ENCODE measurements around the gene EGLN3. TPM values are rescaled to one million over a fixed set of nuclear protein-coding genes. Genes with fewer than 3 reads are reported as not detected.

Gene EGLN3
- total and polyA plus RNA-seq, 4 donors, result 1.3 to 2.3 (median 1.5) TPM

DNA sequence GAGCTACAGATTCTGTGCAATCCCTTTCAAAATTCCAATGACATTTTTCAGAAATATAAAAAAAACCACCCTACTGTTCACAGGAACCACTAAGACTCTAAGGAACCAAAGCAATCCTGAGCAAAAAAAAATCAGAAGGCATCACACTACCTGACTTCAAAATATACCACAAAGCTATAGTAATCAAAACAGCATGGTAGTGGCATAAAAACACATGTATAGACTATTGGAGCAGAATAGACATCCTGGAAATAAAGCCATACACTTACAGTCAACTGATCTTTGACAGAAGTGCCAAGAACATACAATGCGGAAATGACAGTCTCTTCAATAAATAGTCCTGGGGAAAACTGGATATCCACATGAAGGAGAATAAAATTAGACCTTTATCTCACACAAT is 56.5 kb downstream of the EGLN3 start:
- no peaks in the 10 kb centered on the region for H3K4me1 ChIP-seq (ENCODE audit: control insufficient read depth in 4 of 4, insufficient read depth in 4 of 4, low read length in 3 of 4)
- no peak overlapping the region for H3K27ac ChIP-seq (ENCODE audit: low read depth in 1 of 2, low read length in 2 of 2)
- no peak overlapping the region for H3K4me3 ChIP-seq (ENCODE audit: low read depth in 1 of 3, low read length in 3 of 3)
- no peak overlapping the region for H3K9ac ChIP-seq (ENCODE audit: low read depth in 1 of 2, low read length in 2 of 2)
- 93% methylated on average over 1 of the region's 1 CpG for WGBS
- H3K36me3 ChIP-seq (ENCODE audit: control insufficient read depth in 4 of 4, insufficient read depth in 3 of 4, low read depth in 1 of 4, low read length in 3 of 4), result no peaks in the 10 kb centered on the region
- DNase-seq (ENCODE audit: low spot score), result no peak
- no peak for TF ChIP-seq FOXA2 (IDR thresholded peaks at IDR 0.05)
- TF ChIP-seq, protein P1, sequence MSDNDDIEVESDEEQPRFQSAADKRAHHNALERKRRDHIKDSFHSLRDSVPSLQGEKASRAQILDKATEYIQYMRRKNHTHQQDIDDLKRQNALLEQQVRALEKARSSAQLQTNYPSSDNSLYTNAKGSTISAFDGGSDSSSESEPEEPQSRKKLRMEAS (IDR thresholded peaks at IDR 0.05), result no peak
- no peak for TF ChIP-seq GABPA (IDR thresholded peaks at IDR 0.05 in 1 of 2, conservative IDR thresholded peaks at IDR 0.05 in 1 of 2)
- TF ChIP-seq HNF4G (IDR thresholded peaks at IDR 0.05), result no peak
- TF ChIP-seq, protein P2, sequence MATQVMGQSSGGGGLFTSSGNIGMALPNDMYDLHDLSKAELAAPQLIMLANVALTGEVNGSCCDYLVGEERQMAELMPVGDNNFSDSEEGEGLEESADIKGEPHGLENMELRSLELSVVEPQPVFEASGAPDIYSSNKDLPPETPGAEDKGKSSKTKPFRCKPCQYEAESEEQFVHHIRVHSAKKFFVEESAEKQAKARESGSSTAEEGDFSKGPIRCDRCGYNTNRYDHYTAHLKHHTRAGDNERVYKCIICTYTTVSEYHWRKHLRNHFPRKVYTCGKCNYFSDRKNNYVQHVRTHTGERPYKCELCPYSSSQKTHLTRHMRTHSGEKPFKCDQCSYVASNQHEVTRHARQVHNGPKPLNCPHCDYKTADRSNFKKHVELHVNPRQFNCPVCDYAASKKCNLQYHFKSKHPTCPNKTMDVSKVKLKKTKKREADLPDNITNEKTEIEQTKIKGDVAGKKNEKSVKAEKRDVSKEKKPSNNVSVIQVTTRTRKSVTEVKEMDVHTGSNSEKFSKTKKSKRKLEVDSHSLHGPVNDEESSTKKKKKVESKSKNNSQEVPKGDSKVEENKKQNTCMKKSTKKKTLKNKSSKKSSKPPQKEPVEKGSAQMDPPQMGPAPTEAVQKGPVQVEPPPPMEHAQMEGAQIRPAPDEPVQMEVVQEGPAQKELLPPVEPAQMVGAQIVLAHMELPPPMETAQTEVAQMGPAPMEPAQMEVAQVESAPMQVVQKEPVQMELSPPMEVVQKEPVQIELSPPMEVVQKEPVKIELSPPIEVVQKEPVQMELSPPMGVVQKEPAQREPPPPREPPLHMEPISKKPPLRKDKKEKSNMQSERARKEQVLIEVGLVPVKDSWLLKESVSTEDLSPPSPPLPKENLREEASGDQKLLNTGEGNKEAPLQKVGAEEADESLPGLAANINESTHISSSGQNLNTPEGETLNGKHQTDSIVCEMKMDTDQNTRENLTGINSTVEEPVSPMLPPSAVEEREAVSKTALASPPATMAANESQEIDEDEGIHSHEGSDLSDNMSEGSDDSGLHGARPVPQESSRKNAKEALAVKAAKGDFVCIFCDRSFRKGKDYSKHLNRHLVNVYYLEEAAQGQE (IDR thresholded peaks at IDR 0.05), result no peak
- TF ChIP-seq YY1 (IDR thresholded peaks at IDR 0.05), result no peak
- no peak for TF ChIP-seq NR2F2 (IDR thresholded peaks at IDR 0.05)
- TF ChIP-seq, protein P3, sequence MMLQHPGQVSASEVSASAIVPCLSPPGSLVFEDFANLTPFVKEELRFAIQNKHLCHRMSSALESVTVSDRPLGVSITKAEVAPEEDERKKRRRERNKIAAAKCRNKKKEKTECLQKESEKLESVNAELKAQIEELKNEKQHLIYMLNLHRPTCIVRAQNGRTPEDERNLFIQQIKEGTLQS (IDR thresholded peaks at IDR 0.05), result no peak
- no peak for TF ChIP-seq SP1 (IDR thresholded peaks at IDR 0.05)
- no peak for TF ChIP-seq JUND (IDR thresholded peaks at IDR 0.05)
- no peak for TF ChIP-seq FOXA1 (IDR thresholded peaks at IDR 0.05)
- no peak for TF ChIP-seq EGR1 (IDR thresholded peaks at IDR 0.05; ENCODE audit: low read depth in 2 of 2)
- TF ChIP-seq, protein P4, sequence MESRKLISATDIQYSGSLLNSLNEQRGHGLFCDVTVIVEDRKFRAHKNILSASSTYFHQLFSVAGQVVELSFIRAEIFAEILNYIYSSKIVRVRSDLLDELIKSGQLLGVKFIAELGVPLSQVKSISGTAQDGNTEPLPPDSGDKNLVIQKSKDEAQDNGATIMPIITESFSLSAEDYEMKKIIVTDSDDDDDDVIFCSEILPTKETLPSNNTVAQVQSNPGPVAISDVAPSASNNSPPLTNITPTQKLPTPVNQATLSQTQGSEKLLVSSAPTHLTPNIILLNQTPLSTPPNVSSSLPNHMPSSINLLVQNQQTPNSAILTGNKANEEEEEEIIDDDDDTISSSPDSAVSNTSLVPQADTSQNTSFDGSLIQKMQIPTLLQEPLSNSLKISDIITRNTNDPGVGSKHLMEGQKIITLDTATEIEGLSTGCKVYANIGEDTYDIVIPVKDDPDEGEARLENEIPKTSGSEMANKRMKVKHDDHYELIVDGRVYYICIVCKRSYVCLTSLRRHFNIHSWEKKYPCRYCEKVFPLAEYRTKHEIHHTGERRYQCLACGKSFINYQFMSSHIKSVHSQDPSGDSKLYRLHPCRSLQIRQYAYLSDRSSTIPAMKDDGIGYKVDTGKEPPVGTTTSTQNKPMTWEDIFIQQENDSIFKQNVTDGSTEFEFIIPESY (IDR thresholded peaks at IDR 0.05), result no peak
- H3K9me3 ChIP-seq (ENCODE audit: control insufficient read depth in 4 of 4, low read length in 3 of 4), result peaks cover 0 to 2% (median 0%) of the 10 kb centered on the region in 4 donors
- no peaks in the 10 kb centered on the region for H3K27me3 ChIP-seq (ENCODE audit: control insufficient read depth in 4 of 4, insufficient read depth in 4 of 4, low read length in 3 of 4)

DNA sequence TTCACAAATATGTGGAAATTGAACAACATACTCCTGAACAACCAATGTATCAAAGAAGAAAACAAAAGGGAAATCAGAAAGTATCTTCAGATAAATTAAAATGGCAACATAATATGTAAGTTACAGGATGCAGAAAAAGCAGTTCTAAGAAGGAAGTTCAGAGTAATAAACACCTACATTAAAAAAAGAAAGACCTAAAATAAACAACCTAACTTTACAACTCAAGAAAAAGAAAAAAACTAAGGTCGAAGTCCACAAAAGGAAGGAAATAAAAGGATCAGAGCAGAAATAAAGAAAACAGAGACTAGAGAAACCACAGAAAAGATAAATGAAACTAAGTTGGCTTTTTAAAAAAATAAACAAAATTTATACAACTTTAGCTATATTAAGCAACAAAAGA is 59.2 kb downstream of the EGLN3 start:
- no peaks in the 10 kb centered on the region for H3K4me1 ChIP-seq (ENCODE audit: control insufficient read depth in 4 of 4, insufficient read depth in 4 of 4, low read length in 3 of 4)
- WGBS, result 42% methylated on average over 1 of the region's 1 CpG
- TF ChIP-seq GABPA (IDR thresholded peaks at IDR 0.05 in 1 of 2, conservative IDR thresholded peaks at IDR 0.05 in 1 of 2) (no peak), FOXA2 (IDR thresholded peaks at IDR 0.05) (no peak), HNF4A (conservative IDR thresholded peaks at IDR 0.05) (no peak), YY1 (IDR thresholded peaks at IDR 0.05) (no peak), HNF4G (IDR thresholded peaks at IDR 0.05) (no peak), EGR1 (IDR thresholded peaks at IDR 0.05; ENCODE audit: low read depth in 2 of 2) (no peak), RAD21 (IDR thresholded peaks at IDR 0.05) (no peak), RXRA (IDR thresholded peaks at IDR 0.05) (no peak), JUND (IDR thresholded peaks at IDR 0.05) (no peak)
- TF ChIP-seq, protein P2 (IDR thresholded peaks at IDR 0.05), result no peak
- TF ChIP-seq, protein P3 (IDR thresholded peaks at IDR 0.05), result no peak
- TF ChIP-seq, protein P5, sequence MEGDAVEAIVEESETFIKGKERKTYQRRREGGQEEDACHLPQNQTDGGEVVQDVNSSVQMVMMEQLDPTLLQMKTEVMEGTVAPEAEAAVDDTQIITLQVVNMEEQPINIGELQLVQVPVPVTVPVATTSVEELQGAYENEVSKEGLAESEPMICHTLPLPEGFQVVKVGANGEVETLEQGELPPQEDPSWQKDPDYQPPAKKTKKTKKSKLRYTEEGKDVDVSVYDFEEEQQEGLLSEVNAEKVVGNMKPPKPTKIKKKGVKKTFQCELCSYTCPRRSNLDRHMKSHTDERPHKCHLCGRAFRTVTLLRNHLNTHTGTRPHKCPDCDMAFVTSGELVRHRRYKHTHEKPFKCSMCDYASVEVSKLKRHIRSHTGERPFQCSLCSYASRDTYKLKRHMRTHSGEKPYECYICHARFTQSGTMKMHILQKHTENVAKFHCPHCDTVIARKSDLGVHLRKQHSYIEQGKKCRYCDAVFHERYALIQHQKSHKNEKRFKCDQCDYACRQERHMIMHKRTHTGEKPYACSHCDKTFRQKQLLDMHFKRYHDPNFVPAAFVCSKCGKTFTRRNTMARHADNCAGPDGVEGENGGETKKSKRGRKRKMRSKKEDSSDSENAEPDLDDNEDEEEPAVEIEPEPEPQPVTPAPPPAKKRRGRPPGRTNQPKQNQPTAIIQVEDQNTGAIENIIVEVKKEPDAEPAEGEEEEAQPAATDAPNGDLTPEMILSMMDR (IDR thresholded peaks at IDR 0.05; ENCODE audit: low read depth, low read length, missing input control), result no peak
- TF ChIP-seq, protein P1 (IDR thresholded peaks at IDR 0.05), result no peak
- TF ChIP-seq, protein P4 (IDR thresholded peaks at IDR 0.05), result no peak

More for the DNA sequence above, 59.2 kb downstream of the EGLN3 start:
- DNase-seq (ENCODE audit: low spot score), result no peak
- Histone ChIP-seq H3K36me3 (ENCODE audit: control insufficient read depth in 4 of 4, insufficient read depth in 3 of 4, low read depth in 1 of 4, low read length in 3 of 4) (no peaks in the 10 kb centered on the region), H3K27ac (ENCODE audit: low read depth in 1 of 2, low read length in 2 of 2) (no peak overlapping the region), H3K4me3 (ENCODE audit: low read depth in 1 of 3, low read length in 3 of 3) (no peak overlapping the region), H3K27me3 (ENCODE audit: control insufficient read depth in 4 of 4, insufficient read depth in 4 of 4, low read length in 3 of 4) (no peaks in the 10 kb centered on the region), H3K9ac (ENCODE audit: low read depth in 1 of 2, low read length in 2 of 2) (no peak overlapping the region), H3K9me3 (ENCODE audit: control insufficient read depth in 4 of 4, low read length in 3 of 4) (peaks cover 0 to 3% (median under 1%) of the 10 kb centered on the region in 4 donors)

Measured in liver (tissue), 9 donors.